NCI-H146 treated with DMSO at 0.1 percent for 48 hours (cell line): Measurements from ENCODE around the gene ELMO3.
A peak's percentile ranks its signal among the peaks of the same experiment; 100 is the strongest.

Experiments
- DNase-seq: peaks from one replicate; lab custom pipeline; 2025; ENCODE audit not compliant: unreplicated experiment; lab: John Stamatoyannopoulos, UW

ELMO3 gene

GRCh38 chr16:67199011-67199807, at the start of gene ELMO3:
Gene ELMO3, plus strand, starts transcription at chr16:67199131. Its CDS starts 196 bp downstream, at chr16:67199327.
- peak; percentile 49 for DNase-seq

- no peak for DNase-seq
These were observed 49.5 kb upstream of the ELMO3 start for GRCh38 chr16:67149276-67150046.

GRCh38 chr16:67150047-67150832, 48.7 kb upstream of the ELMO3 start:
- DNase-seq: no peak

- DNase-seq: no peak
These were observed 48.0 kb upstream of the ELMO3 start, which contains the start of gene B3GNT9 for GRCh38 chr16:67150833-67151396. Gene B3GNT9, minus strand, starts transcription at chr16:67150998. Its CDS starts 513 bp downstream, at chr16:67150485.

- DNase-seq: no peak
These were observed 47.4 kb upstream of the ELMO3 start for GRCh38 chr16:67151431-67152097.

- no peak for DNase-seq
These were observed 44.2 kb upstream of the ELMO3 start for GRCh38 chr16:67154578-67155294.

GRCh38 chr16:67155295-67156142, 43.4 kb upstream of the ELMO3 start:
- DNase-seq: peak; percentile 26

- DNase-seq: no peak
These were observed 42.6 kb upstream of the ELMO3 start for GRCh38 chr16:67156143-67156844.

GRCh38 chr16:67157106-67157748, 41.7 kb upstream of the ELMO3 start:
- DNase-seq: no peak

GRCh38 chr16:67157892-67158635, 40.9 kb upstream of the ELMO3 start:
- DNase-seq: no peak

GRCh38 chr16:67158637-67159600, 40.0 kb upstream of the ELMO3 start:
- no peak for DNase-seq

- no peak for DNase-seq
These were observed 37.3 kb upstream of the ELMO3 start for GRCh38 chr16:67161595-67162058.

- DNase-seq: no peak
These were observed 36.3 kb upstream of the ELMO3 start for GRCh38 chr16:67162506-67163163.

GRCh38 chr16:67163164-67163998, 35.5 kb upstream of the ELMO3 start:
- peak; percentile 42 for DNase-seq
